GM12878 (cell line): ENCODE measurements around the gene ELOVL5.

Experiments used
- EP300 ChIP-seq, 2 experiments: fragments of 150-350 bp in 1 of 2; IDR thresholded peaks; 2 replicates each; pipeline ENCODE4 v1.6.1; 2011 to 2012; ENCODE audit warnings: low read depth in 2 of 2, low read length in 2 of 2, borderline replicate concordance in 1 of 2, improper control_type of control experiment in 1 of 2, inconsistent platforms in 1 of 2; ENCODE audit not compliant: control insufficient read depth in 1 of 2
- POLR2A ChIP-seq: IDR thresholded peaks from 2 replicates; pipeline ENCODE4 v1.6.1; 2011; ENCODE audit warnings: low read depth, mild to moderate bottlenecking, low read length
- POLR2AphosphoS5 ChIP-seq: IDR thresholded peaks from 2 replicates; pipeline ENCODE4 v1.6.1; 2011; ENCODE audit warnings: mild to moderate bottlenecking, low read length, inconsistent platforms

- TF ChIP-seq EP300 (IDR thresholded peaks at IDR 0.05; ENCODE audit: borderline replicate concordance in 1 of 2, control insufficient read depth in 1 of 2, low read depth in 2 of 2, low read length in 2 of 2) (no peak), POLR2AphosphoS5 (no peak), POLR2A (no peak)
These were observed 54.1 kb downstream of the ELOVL5 start for GRCh38 chr6:53294611-53295010.
